DND-41 (cell line): ENCODE measurements around the gene NOP10.
A peak's percentile ranks its signal among the peaks of the same experiment; 100 is the strongest.

ENCODE experiments used
- ATAC-seq: fragments of 200-7000 bp; cut with Tn5 transposase; 3 replicates; pipeline ENCODE4 v1.9.1; 2021; ENCODE audit warnings: low read depth; ENCODE audit not compliant: insufficient read depth
- DNase-seq: peaks from one replicate; pipeline ENCODE4 v3.0.0-alpha.2; 2020
- H2AFZ ChIP-seq: 2 replicates; pipeline ENCODE4 v1.6.0; 2012; ENCODE audit warnings: low read depth, low read length
- H3K27ac ChIP-seq: 2 replicates; pipeline ENCODE4 v1.5.1; 2012; ENCODE audit warnings: low read length, inconsistent platforms
- H3K27me3 ChIP-seq: fragments of 200-600 bp; sonication (generic); 2 replicates; pipeline ENCODE4 v1.6.0; 2012; ENCODE audit warnings: low read length, mild to moderate bottlenecking, inconsistent platforms; ENCODE audit not compliant: insufficient read depth, poor library complexity
- H3K36me3 ChIP-seq: 2 replicates; pipeline ENCODE4 v1.5.1; 2012; ENCODE audit warnings: low read length, inconsistent platforms; ENCODE audit not compliant: insufficient read depth
- H3K4me1 ChIP-seq: 2 replicates; pipeline ENCODE4 v1.5.1; 2012; ENCODE audit warnings: mild to moderate bottlenecking, low read length; ENCODE audit not compliant: insufficient read depth
- H3K4me2 ChIP-seq: 2 replicates; pipeline ENCODE4 v1.6.0; 2012; ENCODE audit warnings: mild to moderate bottlenecking, moderate library complexity, low read length, inconsistent platforms; ENCODE audit not compliant: insufficient read depth
- H3K4me3 ChIP-seq, 2 experiments: fragments of 200-600 bp in 1 of 2; shearing (Covaris generic) in 1 of 2; 2 replicates each; pipeline ENCODE4 v1.5.1; 2012 to 2016; ENCODE audit warnings: inconsistent platforms in 2 of 2, low read length in 2 of 2, mild to moderate bottlenecking in 2 of 2, low read depth in 1 of 2, moderate library complexity in 1 of 2
- H3K79me2 ChIP-seq: 2 replicates; pipeline ENCODE4 v1.6.0; 2012; ENCODE audit warnings: low read length, inconsistent platforms; ENCODE audit not compliant: insufficient read depth
- H3K9ac ChIP-seq: 2 replicates; pipeline ENCODE4 v1.6.0; 2012; ENCODE audit warnings: low read depth, mild to moderate bottlenecking, inconsistent platforms, low read length, moderate library complexity
- H3K9me3 ChIP-seq: 2 replicates; pipeline ENCODE4 v1.5.1; 2012; ENCODE audit warnings: low read length, moderate library complexity, mild to moderate bottlenecking, inconsistent platforms; ENCODE audit not compliant: insufficient read depth, severe bottlenecking
- H4K20me1 ChIP-seq: 2 replicates; pipeline ENCODE4 v1.6.0; 2012; ENCODE audit warnings: low read length; ENCODE audit not compliant: insufficient read depth
- EZH2 ChIP-seq: IDR thresholded peaks from 3 replicates; pipeline ENCODE4 v1.6.1; 2012; ENCODE audit warnings: borderline replicate concordance, low read depth, mild to moderate bottlenecking, moderate library complexity, low read length, inconsistent platforms; ENCODE audit not compliant: severe bottlenecking
- TF ChIP-seq, protein P1 (sequence below): IDR thresholded peaks from 2 replicates; pipeline ENCODE4 v1.5.1; 2012; ENCODE audit warnings: borderline replicate concordance, low read length, moderate library complexity, mild to moderate bottlenecking; ENCODE audit not compliant: poor library complexity, severe bottlenecking; ENCODE audit errors: extremely low read depth

Gene NOP10

DNA sequence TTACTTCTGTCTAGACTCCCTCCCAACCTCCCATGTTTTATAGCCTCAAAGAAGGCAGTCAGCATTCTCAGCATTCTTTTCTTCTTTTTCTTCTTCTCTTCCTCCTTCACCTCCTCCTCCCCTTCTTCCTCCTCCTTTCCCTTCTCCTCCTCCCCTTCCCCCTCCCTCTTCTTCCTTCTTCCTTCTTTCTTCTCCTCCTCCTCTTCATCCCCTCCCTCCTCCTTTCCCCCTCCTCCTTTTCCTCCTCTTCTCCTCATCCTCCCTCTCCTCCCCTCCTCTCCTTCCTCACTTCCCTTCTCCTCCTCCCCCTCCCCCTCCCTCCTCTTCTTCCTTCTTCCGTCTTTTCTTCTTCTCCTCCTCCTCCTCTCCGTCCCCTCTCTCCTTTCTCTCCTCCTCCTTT, 27.7 kb upstream of the NOP10 start:
- H3K36me3 ChIP-seq: no peaks in the 10 kb centered on the region
- H3K27me3 ChIP-seq: no peaks in the 10 kb centered on the region
- ATAC-seq (no peak), DNase-seq (no peak)
- no peak overlapping the region for H3K27ac ChIP-seq
- no peak overlapping the region for H3K4me3 ChIP-seq
- no peak overlapping the region for H2AFZ ChIP-seq
- TF ChIP-seq, protein P1, sequence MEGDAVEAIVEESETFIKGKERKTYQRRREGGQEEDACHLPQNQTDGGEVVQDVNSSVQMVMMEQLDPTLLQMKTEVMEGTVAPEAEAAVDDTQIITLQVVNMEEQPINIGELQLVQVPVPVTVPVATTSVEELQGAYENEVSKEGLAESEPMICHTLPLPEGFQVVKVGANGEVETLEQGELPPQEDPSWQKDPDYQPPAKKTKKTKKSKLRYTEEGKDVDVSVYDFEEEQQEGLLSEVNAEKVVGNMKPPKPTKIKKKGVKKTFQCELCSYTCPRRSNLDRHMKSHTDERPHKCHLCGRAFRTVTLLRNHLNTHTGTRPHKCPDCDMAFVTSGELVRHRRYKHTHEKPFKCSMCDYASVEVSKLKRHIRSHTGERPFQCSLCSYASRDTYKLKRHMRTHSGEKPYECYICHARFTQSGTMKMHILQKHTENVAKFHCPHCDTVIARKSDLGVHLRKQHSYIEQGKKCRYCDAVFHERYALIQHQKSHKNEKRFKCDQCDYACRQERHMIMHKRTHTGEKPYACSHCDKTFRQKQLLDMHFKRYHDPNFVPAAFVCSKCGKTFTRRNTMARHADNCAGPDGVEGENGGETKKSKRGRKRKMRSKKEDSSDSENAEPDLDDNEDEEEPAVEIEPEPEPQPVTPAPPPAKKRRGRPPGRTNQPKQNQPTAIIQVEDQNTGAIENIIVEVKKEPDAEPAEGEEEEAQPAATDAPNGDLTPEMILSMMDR: no peak
- TF ChIP-seq EZH2: no peak
- H4K20me1 ChIP-seq: peaks cover 3% of the 10 kb centered on the region; the same call in 1 of the 2 replicates
- no peak overlapping the region for H3K9ac ChIP-seq
- H3K4me1 ChIP-seq: peaks cover 19% of the 10 kb centered on the region
- H3K9me3 ChIP-seq: no peaks in the 10 kb centered on the region
- H3K79me2 ChIP-seq: peaks cover 11% of the 10 kb centered on the region
- H3K4me2 ChIP-seq: no peak overlapping the region

DNA sequence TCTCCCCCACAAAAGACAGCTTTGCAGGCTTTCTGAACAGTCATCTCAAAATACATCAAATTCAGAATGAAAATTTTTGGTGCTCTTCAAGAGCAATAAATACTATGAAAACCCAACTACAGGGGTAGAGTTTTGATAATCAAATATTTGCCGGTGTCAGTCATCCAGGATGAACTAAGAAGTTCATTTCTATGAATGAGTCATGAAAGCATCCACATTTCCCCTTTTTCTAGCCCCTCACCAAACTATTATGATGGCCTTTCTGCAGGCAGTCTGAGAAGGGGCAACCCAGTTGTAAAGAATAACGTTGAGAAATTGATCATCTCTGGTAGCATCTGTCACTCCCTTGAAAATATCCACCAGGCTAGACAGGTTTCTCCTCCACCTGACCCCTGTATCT, 27.2 kb upstream of the NOP10 start:
- ATAC-seq: no peak
- Histone ChIP-seq H3K36me3 (no peaks in the 10 kb centered on the region), H3K4me3 (no peak overlapping the region), H3K4me1 (peaks cover 24% of the 10 kb centered on the region), H2AFZ (no peak overlapping the region), H4K20me1 (peaks cover 6% of the 10 kb centered on the region; the same call in 1 of the 2 replicates), H3K27me3 (no peaks in the 10 kb centered on the region), H3K4me2 (no peak overlapping the region), H3K9me3 (no peaks in the 10 kb centered on the region), H3K27ac (no peak overlapping the region), H3K9ac (no peak overlapping the region), H3K79me2 (peaks cover 16% of the 10 kb centered on the region)
- no peak for DNase-seq
- TF ChIP-seq EZH2: no peak
- TF ChIP-seq, protein P1: no peak

GRCh38 chr15:34367101-34368081, 24.5 kb upstream of the NOP10 start, which contains the start of gene LPCAT4:
Gene LPCAT4 (minus strand): TSS chr15:34367196. CDS start chr15:34367100, 96 bp downstream.
- Histone ChIP-seq H3K4me3 (peak within 1 kb of the TSS; percentile 58 to 92), H3K27me3 (no peaks in the 10 kb centered on the region), H3K9ac (peak within 1 kb of the TSS; percentile 98), H4K20me1 (peaks cover 6% of the 10 kb centered on the region; the same call in 1 of the 2 replicates), H3K36me3 (peaks cover 18% of the 10 kb centered on the region), H3K27ac (peak within 1 kb of the TSS; percentile 91), H3K79me2 (peaks cover 22% of the 10 kb centered on the region), H3K4me2 (peak within 1 kb of the TSS; percentile 79), H3K4me1 (peaks cover 29% of the 10 kb centered on the region), H3K9me3 (no peaks in the 10 kb centered on the region), H2AFZ (peak within 1 kb of the TSS; percentile 90)
- TF ChIP-seq EZH2: no peak
- TF ChIP-seq, protein P1: peak; percentile 91
- DNase-seq (peak; percentile 86), ATAC-seq (peak; percentile 80)
